A549 treated with AZD9567 at 1 μM for 4 hours (cell line): ENCODE results near the gene MYMK. TPM values are rescaled to one million over a fixed set of nuclear protein-coding genes. Genes with fewer than 3 reads are reported as not detected.

Source experiments
- total RNA-seq: library from RNA; stranded (reverse); fragments of 200-300 nt; extraction: Qiagen RNA extraction; gene quantifications from 5 replicates; pipeline ENCODE4 v1.2.3, GENCODE V29; 2022; ENCODE audit not compliant: insufficient read depth

Gene MYMK, protein sequence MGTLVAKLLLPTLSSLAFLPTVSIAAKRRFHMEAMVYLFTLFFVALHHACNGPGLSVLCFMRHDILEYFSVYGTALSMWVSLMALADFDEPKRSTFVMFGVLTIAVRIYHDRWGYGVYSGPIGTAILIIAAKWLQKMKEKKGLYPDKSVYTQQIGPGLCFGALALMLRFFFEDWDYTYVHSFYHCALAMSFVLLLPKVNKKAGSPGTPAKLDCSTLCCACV
- not detected in 5 replicates for total RNA-seq

GRCh38 chr9:133524679-133525228 is at the start of gene MYMK:
TSS of gene MYMK (minus strand) at chr9:133524959. CDS start at chr9:133524844, 115 bp downstream.

GRCh38 chr9:133534346-133535291 is 9.9 kb upstream of the MYMK start, which contains the start of gene ADAMTSL2:
TSS of gene ADAMTSL2 (plus strand) at chr9:133534704. CDS start at chr9:133536713, 2,009 bp downstream.

GRCh38 chr9:133478851-133479711 is 45.7 kb downstream of the MYMK start, which contains the start of gene SLC2A6:
TSS of gene SLC2A6 (minus strand) at chr9:133479099. CDS start at chr9:133479059, 40 bp downstream.

Other genes starting within 250 kb of the MYMK start
- gene ABO, start 249.8 kb downstream of the MYMK start, total RNA-seq, result not detected in 5 replicates
- gene SURF6, start 188.8 kb downstream of the MYMK start, total RNA-seq, result 18.0 to 32.3 TPM (median 26.1 TPM) in 5 replicates
- 22.0 to 29.7 TPM (median 28.3 TPM) in 5 replicates for gene MED22, start 176.8 kb downstream of the MYMK start, total RNA-seq
- 3,359 to 3,571 TPM (median 3,504 TPM) in 5 replicates for gene RPL7A, start 176.7 kb downstream of the MYMK start, total RNA-seq
- gene SURF1, start 168.5 kb downstream of the MYMK start, total RNA-seq, result 43.9 to 54.8 TPM (median 47.5 TPM) in 5 replicates
- gene SURF2, start 168.4 kb downstream of the MYMK start, total RNA-seq, result 38.4 to 57.3 TPM (median 52.3 TPM) in 5 replicates
- 191 to 201 TPM (median 199 TPM) in 5 replicates for gene SURF4, start 148.9 kb downstream of the MYMK start, total RNA-seq
- gene STKLD1, start 148.6 kb downstream of the MYMK start, total RNA-seq, result 0.54 to 1.1 TPM (median 0.81 TPM) in 4 of 5 replicates, not detected in the other
- 32.2 to 36.8 TPM (median 33.9 TPM) in 5 replicates for gene REXO4, start 106.9 kb downstream of the MYMK start, total RNA-seq
- 0.46 to 3.2 TPM (median 0.55 TPM) in 5 replicates for gene ADAMTS13, start 102.6 kb downstream of the MYMK start, total RNA-seq
- 4.1 to 5.8 TPM (median 4.6 TPM) in 5 replicates for gene CACFD1, start 65.0 kb downstream of the MYMK start, total RNA-seq
- gene SLC2A6, start 45.9 kb downstream of the MYMK start, total RNA-seq, result 18.5 to 22.2 TPM (median 21.0 TPM) in 5 replicates
- 0.05 TPM in 1 of 5 replicates, not detected in the others for gene ADAMTSL2, start 9.7 kb upstream of the MYMK start, total RNA-seq
- gene FAM163B, start 84.4 kb upstream of the MYMK start, total RNA-seq, result not detected in 5 replicates
- gene DBH, start 111.4 kb upstream of the MYMK start, total RNA-seq, result not detected in 5 replicates
- gene SARDH, start 213.4 kb upstream of the MYMK start, total RNA-seq, result 0.09 to 0.13 TPM (median 0.11 TPM) in 4 of 5 replicates, not detected in the other